HG03097 (cell line): ENCODE results near the gene CROCC.
"Not testable (repeated sequence)": the region's sequence is repeated elsewhere in the genome, so short reads cannot be mapped to it uniquely, and the experiment has no call there.

Experiments
- ATAC-seq: cut with Tn5 transposase; IDR thresholded peaks from one replicate; pipeline ENCODE4 v1.9.1; 2021; ENCODE audit not compliant: unreplicated experiment, low FRiP score

CROCC gene

GRCh38 chr1:16933945-16934344 is 12.2 kb downstream of the CROCC start:
- ATAC-seq = not testable (repeated sequence)

- not testable (repeated sequence) for ATAC-seq
Measured at GRCh38 chr1:16936580-16936979, 14.8 kb downstream of the CROCC start.

GRCh38 chr1:16938351-16939321 is 16.9 kb downstream of the CROCC start:
- no peak for ATAC-seq

GRCh38 chr1:16939386-16940180 is 17.9 kb downstream of the CROCC start:
- ATAC-seq = not testable (repeated sequence)

GRCh38 chr1:16944038-16944437 is 22.3 kb downstream of the CROCC start:
- no peak for ATAC-seq

- ATAC-seq = not testable (repeated sequence)
Measured at GRCh38 chr1:16945512-16945911, 23.8 kb downstream of the CROCC start.

GRCh38 chr1:16946185-16946584 is 24.5 kb downstream of the CROCC start:
- not testable (repeated sequence) for ATAC-seq

- no peak for ATAC-seq
Measured at GRCh38 chr1:16946646-16947045, 24.9 kb downstream of the CROCC start.

- ATAC-seq = not testable (repeated sequence)
Measured at GRCh38 chr1:16948282-16948891, 26.7 kb downstream of the CROCC start.

- not testable (repeated sequence) for ATAC-seq
Measured at GRCh38 chr1:16949026-16949425, 27.3 kb downstream of the CROCC start.

GRCh38 chr1:16952376-16952775 is 30.6 kb downstream of the CROCC start:
- not testable (repeated sequence) for ATAC-seq

- no peak for ATAC-seq
Measured at GRCh38 chr1:16954579-16954978, 32.8 kb downstream of the CROCC start.

- no peak for ATAC-seq
Measured at GRCh38 chr1:16955186-16955585, 33.5 kb downstream of the CROCC start.

- no peak for ATAC-seq
Measured at GRCh38 chr1:16956775-16957174, 35.0 kb downstream of the CROCC start.

- ATAC-seq = no peak
Measured at GRCh38 chr1:16957731-16958130, 36.0 kb downstream of the CROCC start.

GRCh38 chr1:16958475-16958874 is 36.7 kb downstream of the CROCC start:
- ATAC-seq = no peak

GRCh38 chr1:16960560-16961296 is 39.0 kb downstream of the CROCC start:
- no peak for ATAC-seq

GRCh38 chr1:16961297-16962133 is 39.8 kb downstream of the CROCC start:
- no peak for ATAC-seq

GRCh38 chr1:16964169-16964568 is 42.4 kb downstream of the CROCC start:
- not testable (repeated sequence) for ATAC-seq
